AG04450 (cell line): ENCODE data around the gene GATB. TPM values are rescaled to one million over a fixed set of nuclear protein-coding genes. Genes with fewer than 3 reads are reported as not detected.

Experiments used
- CTCF ChIA-PET: fragments of 300-600, 350-600 bp; formaldehyde crosslinking; extraction: SDS; loops from one replicate; lab custom pipeline; 2022; ENCODE audit warnings: antibody characterized with exemption, inconsistent platforms; lab: Charles Lee
- POLR2A ChIA-PET: fragments of 350-600 bp; formaldehyde crosslinking; extraction: SDS; loops from one replicate; lab custom pipeline; 2021; ENCODE audit warnings: antibody characterized with exemption, inconsistent platforms; lab: Yijun Ruan, JAX
- DNase-seq: peaks from one replicate; pipeline ENCODE4 v3.0.0-alpha.2; 2011; ENCODE audit warnings: low read depth, low spot score
- H3K27ac ChIP-seq: one replicate; pipeline ENCODE4 v1.5.1; 2012; ENCODE audit warnings: low read depth, low read length, control low read depth
- H3K27me3 ChIP-seq: one replicate; pipeline ENCODE4 v1.6.0; 2012; ENCODE audit warnings: low read length; ENCODE audit not compliant: control insufficient read depth, insufficient read depth
- H3K4me3 ChIP-seq: 2 replicates; pipeline ENCODE4 v1.5.1; 2011; ENCODE audit warnings: mild to moderate bottlenecking, low read depth, low read length, control low read depth
- H3K9me3 ChIP-seq: 2 replicates; pipeline ENCODE4 v1.5.1; 2012; ENCODE audit warnings: low read length; ENCODE audit not compliant: control insufficient read depth, insufficient read depth
- polyA plus RNA-seq: library from polyadenylated mRNA; depleted of rRNA; stranded (reverse); fragments of >200 nt; gene quantifications from 2 replicates; pipeline ENCODE4 v1.2.3, GENCODE V29; 2011
- TF ChIP-seq, protein P1 (sequence below): IDR thresholded peaks from 2 replicates; pipeline ENCODE4 v1.5.1; 2011; ENCODE audit warnings: low read depth, low read length, control low read depth, inconsistent platforms

The GATB gene
- polyA plus RNA-seq, 1 experiment, result 28.0 TPM

DNA sequence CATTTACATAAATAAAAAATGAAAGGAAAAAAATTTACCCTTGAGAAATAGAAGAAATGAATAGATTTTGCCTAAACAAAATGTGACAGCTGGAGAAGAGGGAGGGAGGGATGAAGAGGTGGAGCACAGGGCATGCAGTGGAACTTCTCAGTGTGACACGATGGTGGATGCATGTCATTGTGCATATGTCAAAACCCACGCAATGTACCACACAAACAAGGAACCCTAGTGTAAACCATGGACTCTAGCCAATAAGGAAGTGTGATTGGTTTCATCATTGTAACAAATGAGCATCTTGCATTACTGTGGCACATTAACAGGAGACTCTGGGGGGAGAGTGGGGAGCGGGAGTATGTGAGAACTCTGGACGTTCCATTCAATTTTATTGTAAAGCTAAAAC lies 58.6 kb downstream of the GATB start:
- CTCF ChIA-PET, result no interaction called here
- H3K27me3 ChIP-seq, result no peaks in the 10 kb centered on the region
- POLR2A ChIA-PET, result no interaction called here
- H3K27ac ChIP-seq, result no peak overlapping the region
- TF ChIP-seq, protein P1, sequence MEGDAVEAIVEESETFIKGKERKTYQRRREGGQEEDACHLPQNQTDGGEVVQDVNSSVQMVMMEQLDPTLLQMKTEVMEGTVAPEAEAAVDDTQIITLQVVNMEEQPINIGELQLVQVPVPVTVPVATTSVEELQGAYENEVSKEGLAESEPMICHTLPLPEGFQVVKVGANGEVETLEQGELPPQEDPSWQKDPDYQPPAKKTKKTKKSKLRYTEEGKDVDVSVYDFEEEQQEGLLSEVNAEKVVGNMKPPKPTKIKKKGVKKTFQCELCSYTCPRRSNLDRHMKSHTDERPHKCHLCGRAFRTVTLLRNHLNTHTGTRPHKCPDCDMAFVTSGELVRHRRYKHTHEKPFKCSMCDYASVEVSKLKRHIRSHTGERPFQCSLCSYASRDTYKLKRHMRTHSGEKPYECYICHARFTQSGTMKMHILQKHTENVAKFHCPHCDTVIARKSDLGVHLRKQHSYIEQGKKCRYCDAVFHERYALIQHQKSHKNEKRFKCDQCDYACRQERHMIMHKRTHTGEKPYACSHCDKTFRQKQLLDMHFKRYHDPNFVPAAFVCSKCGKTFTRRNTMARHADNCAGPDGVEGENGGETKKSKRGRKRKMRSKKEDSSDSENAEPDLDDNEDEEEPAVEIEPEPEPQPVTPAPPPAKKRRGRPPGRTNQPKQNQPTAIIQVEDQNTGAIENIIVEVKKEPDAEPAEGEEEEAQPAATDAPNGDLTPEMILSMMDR, result no peak
- no peak for DNase-seq
- H3K9me3 ChIP-seq, result no peaks in the 10 kb centered on the region
- no peak overlapping the region for H3K4me3 ChIP-seq

DNA sequence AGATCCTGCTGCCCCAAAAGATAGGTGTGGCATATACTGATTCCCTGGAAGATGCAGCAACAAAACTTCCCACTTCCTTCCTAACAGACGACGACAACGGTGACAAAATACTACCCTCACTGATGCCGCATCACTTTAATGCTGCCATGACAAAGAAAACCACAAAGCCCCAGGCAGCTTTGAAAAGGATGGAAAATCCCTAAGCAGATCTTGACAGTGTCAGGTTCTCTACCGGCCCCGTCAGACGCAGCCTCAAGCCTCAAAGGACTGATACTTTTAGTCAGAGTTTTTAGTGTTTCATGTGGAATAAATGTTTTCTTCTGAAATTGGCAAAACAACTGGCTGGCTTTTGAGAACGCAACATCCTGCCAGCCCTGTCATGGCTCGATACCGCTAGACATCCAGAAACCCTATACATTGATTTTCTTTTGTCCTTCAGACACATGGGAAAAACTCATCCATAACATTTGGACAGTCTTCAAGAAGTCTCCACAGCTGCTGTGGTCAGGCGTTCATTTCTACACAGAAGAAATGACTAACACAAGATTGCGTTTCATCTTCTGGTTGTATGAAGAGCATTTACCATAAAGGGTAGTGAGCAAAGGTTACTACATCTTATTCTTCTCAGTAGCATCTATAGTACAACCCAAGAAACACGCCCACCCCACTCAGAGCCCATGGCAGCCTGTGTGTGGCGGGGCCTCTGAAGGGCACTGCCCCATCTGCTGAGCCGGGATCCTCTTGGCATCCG lies 60.1 kb downstream of the GATB start:
- DNase-seq, result no peak
- ChIA-PET CTCF (no interaction called here), POLR2A (no interaction called here)
- no peaks in the 10 kb centered on the region for H3K9me3 ChIP-seq
- no peak overlapping the region for H3K4me3 ChIP-seq
- TF ChIP-seq, protein P1, result no peak
- H3K27ac ChIP-seq, result no peak overlapping the region
- no peaks in the 10 kb centered on the region for H3K27me3 ChIP-seq

DNA sequence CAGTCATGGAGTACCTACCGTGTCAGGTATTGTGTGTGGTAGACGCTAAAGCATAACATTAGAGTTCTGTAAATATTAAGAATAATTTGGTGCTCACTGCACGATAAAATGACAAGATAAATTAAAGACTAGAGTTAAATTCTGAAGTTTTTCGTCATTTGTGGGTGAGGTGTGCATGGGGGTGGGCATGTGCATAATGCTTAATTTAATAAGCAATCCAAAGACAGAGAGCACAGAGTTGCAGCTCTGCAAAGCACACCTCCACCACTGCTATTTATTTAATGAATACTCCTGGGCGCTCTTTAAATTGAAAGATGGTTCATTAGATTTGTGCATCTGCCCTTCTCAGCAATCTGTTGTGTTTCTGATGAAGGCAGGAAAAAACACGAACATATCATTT lies 62.6 kb downstream of the GATB start:
- H3K27ac ChIP-seq, result no peak overlapping the region
- H3K9me3 ChIP-seq, result no peaks in the 10 kb centered on the region
- DNase-seq, result no peak
- CTCF ChIA-PET, result interaction anchor here (0.6 kb wide), 1 partner anchor 599 kb away, joined by 4 read pairs; no protein-coding TSS in a partner anchor
- no peaks in the 10 kb centered on the region for H3K27me3 ChIP-seq
- POLR2A ChIA-PET, result no interaction called here
- TF ChIP-seq, protein P1, result no peak
- no peak overlapping the region for H3K4me3 ChIP-seq

DNA sequence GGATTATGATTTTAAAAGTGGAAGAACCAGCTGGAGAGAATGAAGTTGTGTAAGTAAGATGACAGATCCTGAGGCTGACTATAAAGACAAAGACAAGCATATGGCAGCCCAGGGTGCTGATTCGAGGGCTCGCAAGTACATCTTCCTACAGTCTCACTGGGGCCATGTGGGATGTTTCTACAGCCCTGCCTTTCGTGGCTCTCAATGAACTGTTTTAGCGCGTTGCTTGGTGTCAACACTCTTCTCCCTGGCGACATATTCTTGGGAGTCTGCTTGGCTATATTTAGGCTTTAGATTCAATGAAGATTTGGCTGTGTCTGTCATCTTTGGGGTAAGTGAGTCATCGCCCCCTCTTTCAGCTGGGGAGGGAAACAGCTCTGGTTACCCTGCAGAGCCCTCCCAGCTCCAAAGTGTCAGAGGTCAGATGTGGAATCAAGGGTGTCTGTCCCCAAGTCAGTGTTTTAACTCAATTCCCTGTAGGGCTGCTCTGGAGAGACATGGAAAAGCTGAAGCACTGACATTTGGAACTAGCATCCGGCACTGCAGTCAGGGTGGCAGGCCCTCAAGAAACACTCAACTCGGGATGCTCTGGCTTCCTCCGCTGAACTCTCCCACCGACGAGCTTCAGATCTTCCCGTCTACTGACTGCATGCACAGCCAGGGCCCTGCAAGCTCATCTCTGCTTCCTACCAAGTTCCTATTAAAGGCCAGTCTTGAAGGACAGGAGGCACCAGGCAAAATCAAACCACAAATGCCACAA lies 65.7 kb downstream of the GATB start:
- TF ChIP-seq, protein P1, result no peak
- Histone ChIP-seq H3K27ac (no peak overlapping the region), H3K9me3 (no peaks in the 10 kb centered on the region), H3K4me3 (no peak overlapping the region), H3K27me3 (no peaks in the 10 kb centered on the region)
- DNase-seq, result no peak
- ChIA-PET POLR2A (interaction anchor here (0.6 to 1.2 kb wide), 2 partner anchors 40 to 50 kb away, joined by 3 read pairs; no protein-coding TSS in a partner anchor), CTCF (no interaction called here)
